Erythroblast (primary cell): Measurements from ENCODE around the gene MRPL1.

Source experiments
- GATA1 ChIP-seq: IDR thresholded peaks from 2 replicates; pipeline ENCODE4 v1.6.1; 2011; ENCODE audit warnings: low read depth, mild to moderate bottlenecking, control low read depth, low read length, moderate library complexity
- POLR2A ChIP-seq: IDR thresholded peaks from 2 replicates; pipeline ENCODE4 v1.6.1; 2011; ENCODE audit warnings: mild to moderate bottlenecking, low read length

DNA sequence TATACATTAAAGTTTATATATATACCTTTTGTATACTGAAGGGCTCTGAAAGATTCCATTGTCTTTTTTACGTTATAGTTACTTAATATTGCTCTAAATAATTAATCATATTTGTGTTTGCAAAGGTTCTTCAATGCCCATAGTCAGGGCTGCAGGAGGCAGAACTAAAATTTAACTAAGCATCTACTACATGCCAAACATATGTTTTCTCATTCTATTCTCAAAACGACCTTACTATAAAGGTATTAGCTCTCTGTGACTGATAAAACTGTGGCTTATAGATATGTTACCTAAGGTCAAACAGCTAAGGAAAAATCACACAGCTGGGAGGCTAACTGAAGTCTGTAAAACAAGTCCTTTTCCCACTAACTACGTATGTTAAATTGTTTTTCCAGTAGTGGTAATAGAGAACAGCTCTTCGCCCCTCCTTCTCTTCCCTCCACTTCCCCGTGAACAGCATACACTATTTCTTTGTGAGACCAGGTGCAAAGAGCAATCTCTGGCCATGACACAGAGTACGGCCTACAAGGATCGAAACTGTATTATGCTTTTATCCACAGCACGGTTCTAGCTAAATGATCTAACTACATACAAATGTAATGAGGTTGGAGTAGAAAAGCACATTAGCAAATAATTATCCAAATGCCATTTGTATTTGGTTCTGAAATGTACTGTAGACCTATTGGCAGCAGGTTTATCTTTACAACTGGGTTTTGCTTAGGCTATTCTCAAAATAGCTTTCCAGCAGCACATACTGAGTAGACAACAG is 45.1 kb upstream of the MRPL1 start:
- TF ChIP-seq POLR2A (no peak), GATA1 (no peak)
